NCI-H446 (cell line): ENCODE results near the gene C12orf57.

Experiments
- DNase-seq, 2 experiments: peaks; one replicate each; lab custom pipeline; 2025; lab: John Stamatoyannopoulos, UW

C12orf57 gene

DNA sequence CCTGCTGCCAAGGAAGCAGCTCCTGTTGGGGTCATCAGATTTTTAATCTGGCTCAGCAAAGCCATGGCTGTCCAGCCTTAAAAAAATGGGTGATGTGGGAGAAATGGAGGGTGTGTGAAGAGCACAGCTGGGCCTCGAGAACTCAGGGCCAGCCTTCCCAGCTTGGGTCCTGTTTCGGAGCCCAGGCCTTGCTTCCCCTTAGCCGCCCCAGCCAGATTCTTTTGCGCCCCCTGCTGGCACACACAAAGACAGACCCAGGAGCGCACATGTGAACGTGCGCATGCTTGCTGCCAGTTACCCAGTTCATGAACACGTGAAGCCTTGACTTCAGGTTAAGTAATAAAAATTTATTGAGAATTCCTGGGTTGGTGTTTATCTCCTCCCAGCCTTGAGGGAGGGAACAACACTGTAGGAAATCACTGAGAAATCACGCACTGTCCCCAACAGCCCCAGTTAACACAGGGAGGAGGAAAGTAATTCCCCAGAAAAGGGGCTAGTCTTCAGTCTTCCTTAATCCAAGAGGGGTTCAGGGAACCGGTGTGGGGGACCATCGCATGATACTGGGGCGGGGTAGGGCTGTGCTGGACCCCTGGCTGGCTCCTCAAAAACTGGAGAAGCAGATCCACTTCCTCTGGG is 21.3 kb downstream of the C12orf57 start:
- peak in 1 of 2 experiments; percentile 83 for DNase-seq

DNA sequence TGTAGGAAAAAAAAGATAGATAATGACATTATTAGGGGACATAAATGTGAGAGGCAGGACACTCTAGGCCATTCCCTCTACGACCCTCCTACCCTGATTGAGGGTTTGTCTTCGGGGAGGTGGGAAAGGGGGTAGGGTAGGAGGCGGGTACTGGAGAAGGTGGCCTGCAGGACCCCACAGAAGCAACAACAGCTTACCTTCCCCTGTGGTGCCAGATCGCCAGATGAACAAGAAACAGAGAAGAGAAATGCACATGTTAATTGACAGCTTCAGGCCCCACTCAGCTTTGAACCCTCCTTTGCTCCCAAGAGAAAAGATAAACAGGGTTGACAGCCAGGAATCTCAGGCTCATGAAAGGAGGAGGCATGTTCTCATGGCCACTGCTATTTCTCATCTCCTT is 21.9 kb downstream of the C12orf57 start:
- no peak for DNase-seq

DNA sequence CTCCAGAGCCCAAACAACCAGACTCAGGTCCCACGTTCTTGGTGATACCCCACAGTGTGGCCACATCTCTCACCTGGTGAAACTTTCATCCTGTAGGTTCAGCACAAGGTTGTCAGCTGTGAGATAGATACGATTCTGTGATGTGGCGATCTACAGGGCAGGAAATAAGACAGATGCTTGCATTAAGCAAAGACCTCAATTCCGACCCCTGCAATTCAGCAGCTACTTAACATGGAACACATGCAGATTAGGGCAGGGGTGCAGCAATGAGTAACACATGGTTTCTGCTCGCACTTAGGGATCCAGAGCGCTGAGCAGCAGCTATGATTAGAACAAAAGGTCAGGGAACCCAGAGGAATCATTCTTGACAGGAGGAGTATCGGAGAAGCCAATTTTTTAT is 22.5 kb downstream of the C12orf57 start:
- no peak for DNase-seq

DNA sequence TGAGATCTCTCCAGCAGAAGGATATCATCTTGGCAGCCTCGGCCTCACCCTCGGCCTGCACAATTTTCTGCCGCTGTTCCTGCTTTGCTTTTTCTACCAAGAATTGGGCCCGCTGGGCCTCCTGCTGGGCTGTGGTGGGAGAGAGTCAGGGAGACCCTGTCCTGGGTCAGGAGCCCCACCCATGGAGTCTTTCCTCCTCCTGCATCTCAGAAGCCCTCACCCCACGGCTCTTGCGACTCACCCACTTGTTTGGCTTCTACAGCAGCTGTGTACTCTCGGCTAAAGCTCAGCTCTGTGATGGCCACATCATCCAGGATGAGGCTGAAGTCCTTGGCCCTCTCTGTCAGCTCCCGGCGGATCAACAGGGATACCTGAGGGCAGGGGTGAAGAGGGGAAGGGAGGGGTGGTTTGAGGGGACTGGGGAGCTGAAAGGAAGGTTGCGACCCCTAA is 23.9 kb downstream of the C12orf57 start:
- no peak for DNase-seq

DNA sequence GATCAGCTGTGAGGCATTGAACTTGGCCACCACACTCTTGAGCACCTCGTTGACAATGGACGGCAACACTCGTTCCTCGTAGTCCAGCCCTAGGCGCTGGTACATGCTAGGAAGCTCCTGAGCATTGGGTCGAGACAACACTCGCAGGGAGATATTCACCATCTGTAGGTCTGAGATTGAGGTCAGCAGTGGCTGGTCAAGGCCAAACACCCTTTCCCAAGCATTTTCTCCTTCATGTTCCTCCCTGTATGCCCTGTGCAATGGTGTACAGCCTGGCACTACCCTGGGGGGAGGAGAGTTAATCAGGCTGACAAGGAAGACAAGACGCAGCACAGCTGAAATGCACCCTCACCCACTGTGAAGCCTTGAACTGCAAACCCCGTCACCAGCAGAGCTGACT is 24.6 kb downstream of the C12orf57 start:
- DNase-seq = no peak

DNA sequence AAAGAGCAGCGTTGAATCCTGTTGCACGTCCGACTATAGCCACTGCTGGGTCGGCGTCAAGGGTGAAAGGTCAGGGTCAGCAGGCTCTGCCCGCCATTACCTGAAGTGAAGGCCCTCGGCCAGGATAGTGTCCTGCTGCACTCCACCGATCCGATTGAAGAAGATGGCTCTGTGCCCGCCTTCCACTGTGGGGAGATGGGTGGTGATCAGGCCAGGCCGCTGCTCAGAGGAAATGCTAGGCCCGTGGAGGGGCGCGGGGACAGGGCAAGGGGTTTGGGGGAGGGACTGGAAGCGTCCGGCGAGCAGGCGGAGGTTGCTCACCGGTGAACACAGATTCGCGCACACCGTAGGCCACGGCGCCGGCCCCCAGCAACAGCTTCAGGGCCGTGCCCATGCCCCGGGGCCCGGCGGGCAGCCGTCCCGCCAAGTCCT is 26.3 kb downstream of the C12orf57 start:
- no peak for DNase-seq

DNA sequence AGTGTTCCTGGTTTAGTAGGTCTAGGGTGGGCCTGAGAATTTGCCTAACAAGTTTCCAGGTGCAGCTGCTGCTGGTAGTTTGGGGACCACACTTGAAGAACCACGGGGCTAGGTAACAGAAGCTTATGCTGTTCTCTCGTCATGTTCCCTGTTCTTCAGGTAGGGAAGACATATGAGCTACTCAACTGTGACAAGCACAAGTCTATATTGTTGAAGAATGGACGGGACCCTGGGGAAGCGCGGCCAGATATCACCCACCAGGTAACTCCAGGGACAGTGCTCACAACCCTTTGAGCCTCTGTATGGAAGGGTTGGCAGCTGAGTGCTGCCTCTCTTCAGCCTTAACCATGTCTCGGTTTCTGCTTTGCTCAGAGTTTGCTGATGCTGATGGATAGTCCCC is 30.4 kb downstream of the C12orf57 start:
- no peak for DNase-seq

DNA sequence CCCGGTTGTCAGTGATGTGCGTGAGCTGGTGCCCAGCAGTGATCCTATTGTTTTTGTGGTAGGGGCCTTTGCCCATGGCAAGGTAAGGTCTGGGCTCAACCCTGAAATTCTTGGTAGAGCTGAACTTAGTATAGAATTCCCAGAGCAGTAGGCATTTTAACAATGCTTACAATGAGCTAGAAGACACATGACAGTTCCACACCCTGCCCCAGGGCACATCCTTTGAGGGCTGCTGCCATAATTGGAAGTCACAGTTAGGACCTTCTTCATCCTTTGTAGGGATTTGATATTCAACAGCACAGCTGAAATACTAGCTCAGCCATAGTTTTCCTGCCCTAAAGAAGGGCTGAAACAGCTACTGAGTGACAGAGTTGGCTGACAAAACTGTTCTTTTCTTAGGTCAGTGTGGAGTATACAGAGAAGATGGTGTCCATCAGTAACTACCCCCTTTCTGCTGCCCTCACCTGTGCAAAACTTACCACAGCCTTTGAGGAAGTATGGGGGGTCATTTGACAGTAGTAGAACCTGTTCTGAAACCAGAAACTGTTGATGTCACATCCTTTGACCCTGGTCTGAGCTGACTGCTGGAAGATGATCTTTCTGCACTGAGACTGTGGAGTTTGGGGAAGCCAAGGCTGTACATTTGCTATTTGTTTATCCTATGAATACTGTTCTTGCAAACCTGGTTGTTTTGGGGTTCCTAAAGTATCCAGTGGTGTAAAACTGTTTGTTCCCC is 31.6 kb downstream of the C12orf57 start:
- DNase-seq = no peak

DNA sequence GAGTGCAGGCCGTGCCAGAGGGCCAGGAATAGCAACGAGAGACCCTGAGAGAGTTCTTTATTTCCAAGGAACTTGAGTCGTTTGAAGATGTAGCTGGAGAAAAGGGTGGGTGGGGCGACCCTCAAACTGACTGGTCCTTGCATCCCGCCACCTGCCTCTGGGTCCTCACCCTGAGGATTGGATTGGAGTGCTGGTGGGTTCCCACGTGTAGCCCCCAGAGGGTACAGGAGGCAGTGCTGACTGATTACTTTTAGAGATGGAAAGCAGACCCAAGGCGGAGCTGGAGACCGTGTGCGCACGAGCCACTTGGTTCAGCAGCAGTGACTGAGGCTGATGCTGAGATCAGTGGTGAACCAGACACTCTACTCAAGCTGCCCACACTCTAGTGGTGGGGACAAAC is 33.8 kb downstream of the C12orf57 start:
- DNase-seq = no peak

DNA sequence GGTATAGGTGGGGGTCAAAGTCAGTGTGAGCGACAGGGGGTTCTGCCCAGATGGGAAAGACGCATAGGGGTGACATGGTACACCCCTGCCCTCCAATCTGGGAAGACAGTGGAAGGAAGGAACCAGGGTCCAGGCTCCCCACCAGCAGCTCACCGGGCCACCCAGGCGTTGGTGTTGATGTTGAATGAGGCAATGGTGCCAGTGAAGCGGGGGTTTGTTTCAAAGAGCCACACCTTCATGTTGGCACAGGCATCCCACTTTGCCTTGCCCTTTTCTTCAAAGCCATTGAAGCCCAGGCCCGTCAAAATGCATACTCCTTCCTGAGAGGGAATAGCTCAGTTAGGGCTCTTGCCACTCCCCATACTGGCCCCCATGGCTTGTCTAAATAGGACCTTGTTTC is 34.4 kb downstream of the C12orf57 start:
- no peak for DNase-seq

DNA sequence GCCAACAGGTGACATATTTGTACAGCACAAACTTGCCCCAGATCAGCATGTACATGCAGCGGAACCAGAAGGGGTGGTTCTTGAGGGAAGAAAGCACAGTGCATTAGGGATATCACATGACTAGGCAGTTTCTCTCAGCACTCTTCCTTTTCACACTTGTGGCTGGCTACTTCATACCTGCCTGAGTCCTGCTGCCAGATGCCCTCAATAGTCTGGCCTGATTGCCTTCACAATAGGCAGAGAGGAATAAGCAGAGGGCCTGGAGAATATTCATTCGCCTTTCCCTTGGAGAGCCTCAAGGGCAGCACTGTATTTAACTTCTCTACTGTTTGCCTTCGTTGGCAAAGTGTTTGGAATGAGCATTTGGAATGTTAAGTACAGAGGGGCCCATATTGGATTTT is 34.8 kb downstream of the C12orf57 start:
- no peak for DNase-seq

DNA sequence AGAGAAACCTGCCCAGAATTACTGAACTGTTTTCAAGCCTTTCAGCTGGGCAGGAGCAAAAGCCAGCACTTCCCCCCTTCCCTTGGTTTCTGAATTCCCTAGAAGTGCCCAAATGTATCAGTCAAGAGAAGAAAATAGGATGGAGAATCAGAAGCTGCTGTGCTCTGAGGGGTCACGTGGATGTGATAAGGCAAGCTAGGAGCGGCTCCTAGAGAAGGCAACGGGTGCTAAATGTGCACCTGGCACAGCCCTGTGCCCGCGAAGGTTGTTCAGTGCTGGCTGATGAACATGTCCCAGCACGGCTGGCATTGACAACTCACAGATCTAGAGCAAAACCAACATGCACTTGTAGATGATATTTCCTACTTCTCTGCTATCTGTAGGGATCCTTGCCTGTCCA is 35.2 kb downstream of the C12orf57 start:
- no peak for DNase-seq

DNA sequence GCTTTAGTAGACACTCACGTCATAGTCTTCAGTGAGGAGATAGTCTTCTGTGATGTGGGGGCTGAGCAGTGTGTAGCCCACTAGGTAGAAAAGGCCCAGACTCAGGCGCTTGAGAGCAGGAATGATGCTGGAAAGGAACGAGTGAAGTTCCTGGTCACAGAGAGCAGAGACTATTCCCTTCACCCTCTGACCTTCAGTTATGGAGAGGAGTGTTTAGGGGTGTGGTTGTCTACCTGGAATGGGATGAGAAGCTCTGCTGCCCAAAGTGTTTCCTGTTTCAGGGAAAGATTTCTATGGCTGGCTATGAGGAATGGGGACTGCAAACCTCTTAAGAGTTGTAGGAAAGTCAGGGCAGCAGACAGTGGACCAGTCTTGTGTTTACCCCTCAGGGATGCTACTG is 35.6 kb downstream of the C12orf57 start:
- DNase-seq = no peak

DNA sequence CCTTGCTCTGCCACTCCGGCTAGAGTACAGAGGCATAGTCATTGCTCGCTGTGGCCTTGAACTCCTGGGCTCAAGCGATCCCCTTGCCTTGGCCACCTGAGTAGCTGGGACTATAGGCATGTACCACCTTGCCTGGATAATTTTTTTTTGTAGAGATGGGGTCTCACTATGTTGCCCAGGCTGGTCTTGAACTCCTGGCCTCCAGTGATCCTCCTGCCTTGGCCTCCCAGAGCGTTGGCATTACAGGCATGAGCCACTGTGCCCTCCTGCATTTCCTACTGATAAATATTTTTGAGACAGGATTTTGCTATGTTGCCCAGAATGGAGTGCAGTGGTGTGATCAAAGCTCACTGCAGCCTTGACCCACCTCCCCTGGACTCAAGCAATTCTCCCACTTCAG is 36.3 kb downstream of the C12orf57 start:
- no peak for DNase-seq

DNA sequence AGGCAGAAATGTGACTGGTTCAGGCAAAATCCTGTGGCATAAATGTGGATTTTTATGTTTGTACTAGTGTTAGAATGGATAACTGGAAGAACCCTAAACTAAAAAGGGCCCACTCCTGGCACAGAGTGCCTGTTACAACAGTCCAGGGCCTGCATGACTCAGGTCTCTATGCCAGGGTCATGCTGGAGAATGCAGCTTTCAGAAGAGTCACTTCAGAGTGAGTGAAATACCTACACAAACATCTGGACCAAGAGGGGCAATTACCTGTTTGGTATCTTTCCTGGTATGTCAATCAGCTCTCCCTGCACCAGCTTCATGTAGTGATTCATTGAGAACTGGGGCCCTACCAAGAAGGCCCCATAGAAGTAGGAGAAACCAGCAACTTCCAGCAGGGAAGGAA is 36.9 kb downstream of the C12orf57 start:
- DNase-seq = no peak

DNA sequence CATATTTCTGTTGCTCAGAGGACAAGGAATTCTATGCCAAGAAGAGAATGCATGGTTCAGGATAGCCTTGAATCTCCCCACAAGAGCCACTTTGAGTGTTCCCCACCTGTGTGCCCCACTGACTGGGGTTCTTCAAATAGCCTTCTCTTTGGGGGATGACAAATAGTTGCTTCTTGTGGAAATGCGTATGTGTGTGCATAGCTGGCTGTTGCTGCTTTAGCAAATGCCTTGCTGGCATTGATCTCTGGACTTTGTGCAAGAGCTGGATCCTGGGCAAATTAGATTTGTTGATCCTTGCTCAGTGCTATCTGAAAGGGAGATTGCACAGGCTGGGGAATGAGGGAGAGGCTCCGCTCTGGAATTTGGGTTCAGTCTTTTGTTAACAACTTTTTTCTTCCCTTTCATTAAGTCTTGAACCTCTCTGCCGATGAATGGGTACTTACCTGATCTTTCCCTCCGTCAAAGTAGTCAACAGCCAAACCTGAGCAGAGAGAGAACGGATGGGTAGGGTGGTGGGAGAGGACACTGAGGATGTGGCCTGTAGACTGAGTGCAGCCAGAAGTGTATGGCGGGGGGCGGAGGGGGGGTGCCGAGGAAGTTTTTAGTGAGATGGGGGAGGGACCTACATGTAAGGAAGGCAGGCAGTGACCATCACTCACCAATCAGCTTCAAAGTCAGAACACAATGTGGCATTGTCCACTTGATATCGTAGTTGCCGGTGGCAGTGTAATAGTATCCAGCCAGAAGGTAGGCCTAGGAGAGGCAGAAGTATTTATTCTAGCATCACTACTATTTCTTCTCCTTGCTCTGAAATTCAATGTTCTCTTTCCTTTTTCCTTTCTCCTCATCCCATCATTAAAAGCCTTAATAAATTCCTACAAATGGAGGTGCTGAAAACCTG is 37.6 kb downstream of the C12orf57 start:
- no peak for DNase-seq

DNA sequence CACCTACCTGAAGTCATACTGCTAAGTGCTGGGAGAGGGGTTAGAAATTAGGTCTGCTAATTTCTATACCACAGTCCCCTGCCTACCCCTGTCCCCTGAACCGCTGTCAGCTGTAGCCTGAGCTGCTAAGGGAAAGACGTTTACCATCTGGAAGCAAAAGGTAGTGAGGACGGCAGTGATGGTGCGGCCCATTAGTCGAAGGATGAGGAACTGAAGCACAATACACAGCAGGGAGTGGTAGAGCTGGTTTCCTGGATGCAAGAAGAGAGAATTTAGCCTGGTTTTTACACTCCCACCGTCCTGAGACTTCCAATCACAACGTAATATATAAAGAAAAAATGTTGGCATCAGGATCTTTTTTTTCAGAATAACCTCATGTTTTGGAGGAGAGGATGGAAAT is 38.7 kb downstream of the C12orf57 start:
- DNase-seq = no peak

DNA sequence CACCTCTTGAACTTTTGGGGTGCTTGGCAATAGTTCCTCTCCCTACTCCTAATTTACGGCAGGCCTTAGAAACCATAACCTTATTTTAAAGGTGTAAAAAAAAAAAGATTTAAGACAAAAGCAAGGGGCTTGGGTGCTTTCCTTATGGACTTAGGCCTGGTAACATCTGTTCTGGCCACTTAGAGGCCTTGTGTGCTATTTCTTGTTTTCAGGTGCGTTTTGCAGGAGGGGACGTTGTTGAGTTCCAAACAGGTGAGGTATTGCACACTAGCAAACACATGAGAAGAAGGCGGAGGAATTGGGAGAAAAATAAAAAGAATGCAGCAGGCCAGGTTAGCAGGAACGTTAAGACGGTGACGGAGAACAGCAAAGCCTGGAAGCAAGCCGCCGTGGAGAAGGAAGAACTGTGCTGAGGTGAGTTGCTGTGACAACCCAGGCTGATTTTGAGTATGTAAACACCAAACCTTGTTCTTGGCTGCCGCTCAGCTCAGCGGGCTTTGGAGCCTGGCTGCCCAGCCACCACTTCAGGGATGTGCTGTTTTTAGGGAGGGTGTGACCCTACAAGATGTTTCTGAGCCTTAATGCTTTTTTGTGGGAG is 44.2 kb downstream of the C12orf57 start:
- no peak for DNase-seq
